GM13976 (cell line): ENCODE results near the gene SERPINF2.

Experiments used
- DNase-seq: peaks from one replicate; pipeline ENCODE4 v3.0.0; 2012; ENCODE audit warnings: low spot score
- in situ Hi-C: fragments of 300-500 bp; cut with MboI; formaldehyde crosslinking; loops from one replicate; pipeline ENCODE4 v1.12.0; 2022; ENCODE audit warnings: low sequenced_read_pairs, mixed read lengths, inconsistent platforms; ENCODE audit not compliant: unreplicated experiment
- TF ChIP-seq, protein P1 (sequence below): IDR thresholded peaks from 2 replicates; pipeline ENCODE4 v1.5.1; 2012; ENCODE audit warnings: borderline replicate concordance, mild to moderate bottlenecking; ENCODE audit not compliant: insufficient read depth; ENCODE audit errors: extremely low read depth, missing control alignments, control extremely low read depth

Gene SERPINF2

DNA sequence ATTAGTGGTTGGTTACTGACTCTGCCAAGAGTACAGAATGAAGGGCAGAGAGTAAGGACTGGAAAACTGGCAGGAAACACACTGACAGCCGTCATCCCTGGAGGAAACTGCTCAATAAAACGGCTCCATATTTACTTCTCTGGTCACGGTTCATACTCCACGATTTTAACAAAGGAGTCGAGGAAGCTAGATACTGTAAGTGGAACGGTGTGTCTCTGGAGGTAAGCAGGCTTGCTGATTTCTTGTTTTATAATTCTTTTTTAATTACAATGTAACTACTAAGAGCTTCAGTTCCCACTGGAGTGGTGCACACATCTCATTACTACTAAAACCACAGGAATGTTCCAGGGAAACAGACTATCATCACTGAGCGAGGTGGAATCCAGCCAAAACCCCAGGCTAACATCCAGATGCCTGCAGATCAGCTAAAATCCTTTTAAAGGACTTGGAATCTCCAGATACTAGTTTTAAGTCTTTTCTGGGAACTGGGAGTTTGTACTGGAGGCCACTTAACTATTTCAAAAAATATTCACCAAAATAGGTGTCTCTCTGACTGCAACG lies 37.0 kb downstream of the SERPINF2 start:
- DNase-seq = no peak
- TF ChIP-seq, protein P1, sequence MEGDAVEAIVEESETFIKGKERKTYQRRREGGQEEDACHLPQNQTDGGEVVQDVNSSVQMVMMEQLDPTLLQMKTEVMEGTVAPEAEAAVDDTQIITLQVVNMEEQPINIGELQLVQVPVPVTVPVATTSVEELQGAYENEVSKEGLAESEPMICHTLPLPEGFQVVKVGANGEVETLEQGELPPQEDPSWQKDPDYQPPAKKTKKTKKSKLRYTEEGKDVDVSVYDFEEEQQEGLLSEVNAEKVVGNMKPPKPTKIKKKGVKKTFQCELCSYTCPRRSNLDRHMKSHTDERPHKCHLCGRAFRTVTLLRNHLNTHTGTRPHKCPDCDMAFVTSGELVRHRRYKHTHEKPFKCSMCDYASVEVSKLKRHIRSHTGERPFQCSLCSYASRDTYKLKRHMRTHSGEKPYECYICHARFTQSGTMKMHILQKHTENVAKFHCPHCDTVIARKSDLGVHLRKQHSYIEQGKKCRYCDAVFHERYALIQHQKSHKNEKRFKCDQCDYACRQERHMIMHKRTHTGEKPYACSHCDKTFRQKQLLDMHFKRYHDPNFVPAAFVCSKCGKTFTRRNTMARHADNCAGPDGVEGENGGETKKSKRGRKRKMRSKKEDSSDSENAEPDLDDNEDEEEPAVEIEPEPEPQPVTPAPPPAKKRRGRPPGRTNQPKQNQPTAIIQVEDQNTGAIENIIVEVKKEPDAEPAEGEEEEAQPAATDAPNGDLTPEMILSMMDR = no peak
- in situ Hi-C loops = no loop called here

DNA sequence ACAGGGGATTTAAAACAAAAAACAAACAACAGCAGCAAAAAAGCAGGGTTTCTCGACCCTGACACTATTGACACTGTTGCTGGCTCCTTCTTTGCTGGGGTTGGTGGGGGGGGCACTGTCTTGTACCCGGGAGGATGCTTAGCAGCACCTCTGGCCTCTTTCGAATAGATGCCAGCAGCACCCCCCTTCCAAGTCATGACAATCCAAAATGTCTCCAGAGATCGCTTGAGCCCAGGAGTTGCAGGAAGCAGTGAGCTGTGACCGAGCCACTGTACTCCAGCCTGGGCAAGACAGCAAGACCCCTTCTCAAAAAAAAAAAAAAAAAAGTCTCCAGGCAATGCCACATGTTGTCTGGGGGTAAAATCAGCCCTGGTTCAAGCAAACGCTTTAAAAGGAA lies 39.5 kb downstream of the SERPINF2 start:
- TF ChIP-seq, protein P1 = no peak
- DNase-seq = no peak
- in situ Hi-C loops = no loop called here

DNA sequence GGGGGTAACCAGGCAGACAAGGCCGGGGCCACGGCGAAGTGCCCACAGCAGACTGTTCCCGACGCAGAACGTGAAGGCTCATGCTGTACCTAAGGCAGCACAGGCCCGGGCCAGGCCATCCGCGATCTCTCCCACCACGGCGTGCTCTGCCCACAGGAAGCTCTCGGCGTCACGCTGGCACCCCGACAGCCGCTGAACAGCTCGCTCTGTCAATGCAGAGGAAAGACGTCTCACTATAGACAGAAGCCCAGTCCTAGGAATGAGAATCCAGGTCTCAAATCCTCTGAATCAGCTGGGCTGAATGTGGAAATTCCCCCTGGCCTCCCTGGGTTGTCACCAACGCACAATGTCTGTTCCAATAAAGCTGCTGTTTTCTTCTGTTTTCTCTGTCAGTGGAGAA lies 40.6 kb downstream of the SERPINF2 start:
- in situ Hi-C loops = no loop called here
- TF ChIP-seq, protein P1 = no peak
- DNase-seq = no peak

DNA sequence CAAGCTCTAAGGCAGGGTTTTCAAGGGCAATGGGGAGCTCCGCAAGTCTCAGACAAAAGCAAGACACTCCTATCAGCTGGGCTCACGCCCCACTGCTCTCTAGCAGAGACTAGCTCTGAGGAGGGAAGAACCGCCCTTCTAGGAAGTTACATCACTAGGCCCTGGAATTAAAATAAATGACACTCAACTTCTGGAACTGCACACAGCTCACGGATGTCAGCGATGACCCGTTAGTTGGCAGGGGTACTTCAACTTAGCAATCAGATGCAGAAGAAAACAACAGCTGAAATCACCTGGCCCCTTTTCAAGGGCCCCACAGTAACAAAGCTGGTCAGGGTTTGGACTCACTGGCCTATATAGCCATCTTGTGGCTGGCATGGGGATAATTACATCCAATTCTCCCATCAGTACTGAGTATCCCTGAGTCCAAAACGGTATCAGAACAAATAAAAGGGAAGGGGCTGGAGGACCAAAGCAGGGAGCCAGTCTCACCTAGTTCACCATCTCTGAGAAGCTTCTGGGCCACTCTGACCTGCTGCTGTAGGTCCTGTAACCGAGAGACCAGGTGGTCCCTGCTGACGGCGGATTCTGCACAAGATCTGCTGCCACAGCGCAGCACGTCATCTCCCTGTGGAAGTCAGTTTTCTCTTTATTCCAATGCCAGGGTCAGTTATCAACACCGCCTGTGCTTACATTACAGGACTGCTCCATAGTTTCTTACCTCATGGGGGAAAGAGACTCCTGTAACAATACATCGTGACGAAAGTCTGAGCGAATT lies 41.4 kb downstream of the SERPINF2 start:
- peak; percentile 62 for DNase-seq
- in situ Hi-C loops = no loop called here
- TF ChIP-seq, protein P1 = no peak

DNA sequence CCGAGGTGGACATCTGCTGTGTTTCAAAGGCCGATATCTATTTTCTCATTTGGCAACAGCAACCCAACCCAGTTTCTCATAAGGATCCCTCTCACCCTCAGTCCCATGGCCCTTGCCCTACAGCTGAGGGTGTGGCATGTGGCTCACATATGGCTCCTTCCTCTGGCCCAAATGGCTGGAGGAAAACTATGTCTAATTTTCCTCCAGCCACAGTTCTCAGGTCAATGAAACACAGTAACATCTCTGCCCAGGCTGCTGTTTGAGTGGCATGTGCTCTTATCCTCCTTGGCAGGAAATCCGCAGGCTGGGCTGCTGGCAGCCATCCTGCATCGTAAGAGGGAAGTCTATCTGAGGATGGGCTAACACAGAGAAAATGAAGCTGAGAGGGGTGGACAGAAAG lies 43.3 kb downstream of the SERPINF2 start:
- no peak for DNase-seq
- in situ Hi-C loops = no loop called here
- TF ChIP-seq, protein P1 = no peak

DNA sequence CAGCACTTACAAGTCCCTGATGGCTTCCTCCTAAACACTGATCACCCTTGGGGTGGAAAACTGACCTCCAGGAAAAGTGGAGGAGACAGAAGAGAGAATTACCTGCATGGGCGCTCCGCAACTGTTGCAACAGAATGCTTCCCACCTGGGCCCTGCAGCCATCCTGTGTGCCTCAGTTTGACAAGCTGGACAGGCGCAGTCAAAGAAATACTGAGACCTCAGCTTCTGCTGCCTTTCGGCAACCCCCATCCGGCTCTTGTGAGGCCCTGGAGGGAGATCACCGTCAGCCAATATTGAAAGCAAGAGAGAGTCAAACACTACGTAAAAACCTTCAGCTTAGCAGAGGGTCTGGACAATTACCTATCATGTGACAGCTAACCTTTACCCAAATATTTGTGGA lies 44.0 kb downstream of the SERPINF2 start:
- TF ChIP-seq, protein P1 = no peak
- in situ Hi-C loops = no loop called here

DNA sequence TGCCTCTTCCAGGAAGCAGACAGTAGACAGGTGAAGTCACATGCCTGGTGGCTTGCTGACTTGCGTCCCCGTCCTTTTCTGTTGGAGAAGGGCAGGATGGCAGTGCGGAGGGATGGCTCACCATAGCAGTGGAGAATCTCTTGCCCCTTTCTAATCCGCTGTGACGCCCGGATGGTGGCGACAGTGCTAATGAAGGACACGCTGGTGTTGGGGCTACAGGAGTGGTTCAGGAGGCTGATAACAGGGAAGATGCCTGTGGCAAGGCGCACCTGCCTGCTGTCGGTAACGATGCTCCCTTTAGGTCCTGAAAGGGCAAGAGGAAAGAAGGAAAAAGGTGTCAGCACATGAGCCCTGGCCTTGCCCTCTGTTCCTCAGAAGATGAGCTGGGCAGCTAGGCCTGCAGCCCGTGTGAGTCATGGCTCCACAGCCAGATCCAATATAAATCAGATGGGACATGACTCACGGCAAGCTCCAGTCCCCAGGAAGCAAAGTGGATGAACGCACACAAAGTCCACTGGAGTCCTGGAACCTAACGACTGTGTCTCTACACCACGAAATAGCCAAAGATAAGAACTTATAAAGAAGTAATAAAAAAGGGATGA lies 44.7 kb downstream of the SERPINF2 start:
- in situ Hi-C loops = no loop called here
- TF ChIP-seq, protein P1 = no peak
- DNase-seq = no peak

More for the DNA sequence above, 44.0 kb downstream of the SERPINF2 start:
- no peak for DNase-seq
